Breast epithelium (tissue), 4 donors: ENCODE measurements around the gene VIL1. TPM values are rescaled to one million over a fixed set of nuclear protein-coding genes. Genes with fewer than 3 reads are reported as not detected.

Source experiments
- DNase-seq, 2 donors: peaks; one replicate each; pipeline ENCODE4 v3.0.0-alpha.2; 2019; ENCODE audit warnings: low spot score in 2 of 2
- H3K27ac ChIP-seq, 2 donors: fragments of 200-600 bp; sonication (generic) in 1 of 2; one replicate each; pipeline ENCODE4 v1.5.1; 2016 to 2019; ENCODE audit warnings: mild to moderate bottlenecking in 1 of 2
- H3K27me3 ChIP-seq, 2 donors: fragments of 200-600 bp; sonication (generic) in 1 of 2; one replicate each; pipeline versions ENCODE4 v1.5.1 to v1.6.0; 2017 to 2019; ENCODE audit warnings: control low read depth in 1 of 2, mild to moderate bottlenecking in 1 of 2
- H3K36me3 ChIP-seq: fragments of 200-600 bp; one replicate; pipeline ENCODE4 v1.5.1; 2019
- H3K4me1 ChIP-seq, 2 donors: fragments of 200-600 bp; sonication (generic); one replicate each; pipeline ENCODE4 v1.5.1; 2016 to 2019; ENCODE audit warnings: control low read depth in 1 of 2
- H3K4me3 ChIP-seq, 3 donors: fragments of 200-600 bp; sonication (generic); 1 replicate in 2 of 3; 2 replicates in 1 of 3; pipeline ENCODE4 v1.5.1; 2016 to 2019; ENCODE audit warnings: mild to moderate bottlenecking in 3 of 3, moderate library complexity in 2 of 3
- H3K9me3 ChIP-seq, 2 donors: fragments of 200-600 bp; sonication (generic) in 1 of 2; one replicate each; pipeline ENCODE4 v1.5.1; 2016 to 2019; ENCODE audit warnings: control low read depth in 1 of 2
- POLR2A ChIP-seq: fragments of 450-650 bp; IDR thresholded peaks from one replicate; pipeline ENCODE4 v1.6.1; 2016; ENCODE audit warnings: antibody characterized with exemption, mild to moderate bottlenecking, moderate library complexity
- POLR2AphosphoS5 ChIP-seq, 3 donors: sonication (generic); formaldehyde crosslinking; IDR thresholded peaks; one replicate each; pipeline ENCODE4 v1.6.1; 2017; ENCODE audit warnings: antibody characterized with exemption in 3 of 3
- intact Hi-C: fragments of 100-400 bp; cut with DNase I; formaldehyde crosslinking; loops from one replicate; pipeline ENCODE4 v1.15.1; 2023; ENCODE audit warnings: low total_unique reads
- total RNA-seq, 3 donors: library from RNA; depleted of rRNA; stranded (reverse); fragments of >200 nt; gene quantifications; one replicate each; pipeline ENCODE4 v1.1.0, GENCODE V29; 2016
- TF ChIP-seq, protein P1 (sequence below), 3 donors: fragments of 450-650 bp; IDR thresholded peaks; one replicate each; pipeline ENCODE4 v1.5.1; 2016 to 2017; ENCODE audit warnings: antibody characterized with exemption in 3 of 3, mild to moderate bottlenecking in 3 of 3, moderate library complexity in 3 of 3

Gene VIL1
- total RNA-seq, 3 donors from 2014 or later, result under 0.01 to 2.9 TPM; not detected in 1

DNA sequence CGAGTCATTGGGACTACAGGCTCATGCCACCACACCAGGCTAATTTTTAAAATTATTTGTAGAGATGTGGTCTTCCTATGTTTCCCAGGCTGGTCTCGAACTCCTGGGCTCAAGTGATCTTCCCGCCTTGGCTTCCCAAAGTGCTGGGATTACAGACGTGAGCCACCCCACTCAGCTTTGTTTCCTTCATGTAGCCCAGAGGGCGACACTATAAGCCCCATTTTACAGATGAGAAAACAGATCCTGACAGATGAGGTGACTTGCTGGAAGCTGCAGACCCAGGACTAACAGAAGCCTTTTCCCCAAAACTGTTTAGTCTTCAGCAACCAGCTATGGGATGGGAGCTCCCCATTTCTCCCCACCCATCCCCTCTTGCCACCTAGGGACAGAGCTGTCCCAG, 26.5 kb upstream of the VIL1 start:
- Histone ChIP-seq H3K27ac (no peak overlapping the region), H3K9me3 (no peaks in the 10 kb centered on the region), H3K4me3 (no peak overlapping the region), H3K27me3 (no peaks in the 10 kb centered on the region), H3K36me3 (no peaks in the 10 kb centered on the region), H3K4me1 (peaks cover 0 to 3% of the 10 kb centered on the region in 2 donors)
- intact Hi-C loops, result no loop called here
- DNase-seq, result no peak
- TF ChIP-seq POLR2A, result no peak
- no peak for TF ChIP-seq POLR2AphosphoS5 (IDR thresholded peaks at IDR 0.05)
- TF ChIP-seq, protein P1, sequence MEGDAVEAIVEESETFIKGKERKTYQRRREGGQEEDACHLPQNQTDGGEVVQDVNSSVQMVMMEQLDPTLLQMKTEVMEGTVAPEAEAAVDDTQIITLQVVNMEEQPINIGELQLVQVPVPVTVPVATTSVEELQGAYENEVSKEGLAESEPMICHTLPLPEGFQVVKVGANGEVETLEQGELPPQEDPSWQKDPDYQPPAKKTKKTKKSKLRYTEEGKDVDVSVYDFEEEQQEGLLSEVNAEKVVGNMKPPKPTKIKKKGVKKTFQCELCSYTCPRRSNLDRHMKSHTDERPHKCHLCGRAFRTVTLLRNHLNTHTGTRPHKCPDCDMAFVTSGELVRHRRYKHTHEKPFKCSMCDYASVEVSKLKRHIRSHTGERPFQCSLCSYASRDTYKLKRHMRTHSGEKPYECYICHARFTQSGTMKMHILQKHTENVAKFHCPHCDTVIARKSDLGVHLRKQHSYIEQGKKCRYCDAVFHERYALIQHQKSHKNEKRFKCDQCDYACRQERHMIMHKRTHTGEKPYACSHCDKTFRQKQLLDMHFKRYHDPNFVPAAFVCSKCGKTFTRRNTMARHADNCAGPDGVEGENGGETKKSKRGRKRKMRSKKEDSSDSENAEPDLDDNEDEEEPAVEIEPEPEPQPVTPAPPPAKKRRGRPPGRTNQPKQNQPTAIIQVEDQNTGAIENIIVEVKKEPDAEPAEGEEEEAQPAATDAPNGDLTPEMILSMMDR (IDR thresholded peaks at IDR 0.05), result no peak

- no peak for DNase-seq
- Histone ChIP-seq H3K4me3 (no peak overlapping the region), H3K4me1 (peaks cover 0 to 3% of the 10 kb centered on the region in 2 donors), H3K9me3 (no peaks in the 10 kb centered on the region), H3K27ac (no peak overlapping the region), H3K36me3 (no peaks in the 10 kb centered on the region), H3K27me3 (no peaks in the 10 kb centered on the region)
- TF ChIP-seq, protein P1 (IDR thresholded peaks at IDR 0.05), result no peak
- no peak for TF ChIP-seq POLR2AphosphoS5 (IDR thresholded peaks at IDR 0.05)
- no peak for TF ChIP-seq POLR2A
- intact Hi-C loops, result no loop called here
Measured at GRCh38 chr2:218392891-218393462, 25.9 kb upstream of the VIL1 start.

GRCh38 chr2:218393750-218394290, 25.1 kb upstream of the VIL1 start:
- no peaks in the 10 kb centered on the region for H3K27me3 ChIP-seq
- H3K4me1 ChIP-seq, result peaks cover 0 to 3% of the 10 kb centered on the region in 2 donors
- H3K27ac ChIP-seq, result no peak overlapping the region
- intact Hi-C loops, result no loop called here
- DNase-seq, result no peak
- no peaks in the 10 kb centered on the region for H3K9me3 ChIP-seq
- no peak for TF ChIP-seq POLR2A
- TF ChIP-seq POLR2AphosphoS5 (IDR thresholded peaks at IDR 0.05), result no peak
- TF ChIP-seq, protein P1 (IDR thresholded peaks at IDR 0.05), result no peak
- no peak overlapping the region for H3K4me3 ChIP-seq
- H3K36me3 ChIP-seq, result no peaks in the 10 kb centered on the region

GRCh38 chr2:218394298-218395089, 24.4 kb upstream of the VIL1 start:
- no peak for TF ChIP-seq POLR2AphosphoS5 (IDR thresholded peaks at IDR 0.05)
- no peak for TF ChIP-seq POLR2A
- TF ChIP-seq, protein P1 (IDR thresholded peaks at IDR 0.05), result no peak
- no peak for DNase-seq
- H3K36me3 ChIP-seq, result no peaks in the 10 kb centered on the region
- peaks cover 0 to 3% of the 10 kb centered on the region in 2 donors for H3K4me1 ChIP-seq
- peak overlapping the region; percentile 21 to 97 for H3K27ac ChIP-seq
- intact Hi-C loops, result no loop called here
- no peak overlapping the region for H3K4me3 ChIP-seq
- H3K9me3 ChIP-seq, result no peaks in the 10 kb centered on the region
- H3K27me3 ChIP-seq, result no peaks in the 10 kb centered on the region

DNA sequence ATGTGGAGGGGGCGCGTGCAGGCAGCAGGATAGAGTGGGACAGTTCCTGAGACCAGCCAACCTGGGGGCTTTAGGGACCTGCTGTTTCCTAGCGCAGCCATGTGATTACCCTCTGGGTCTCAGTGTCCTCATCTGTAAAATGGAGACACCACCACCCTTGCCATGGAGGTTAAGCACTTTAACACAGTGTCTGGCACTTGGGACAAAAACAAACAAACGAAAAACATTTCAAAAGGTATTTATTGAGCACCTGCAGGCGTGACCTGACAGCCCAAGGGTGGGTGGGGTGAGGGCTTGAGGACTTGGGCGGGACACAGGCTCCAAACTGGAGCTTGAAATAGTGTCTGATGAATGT, 23.9 kb upstream of the VIL1 start:
- DNase-seq, result no peak
- TF ChIP-seq POLR2A, result no peak
- no peak for TF ChIP-seq POLR2AphosphoS5 (IDR thresholded peaks at IDR 0.05)
- TF ChIP-seq, protein P1 (IDR thresholded peaks at IDR 0.05), result no peak
- Histone ChIP-seq H3K27ac (peak overlapping the region; percentile 21 to 97), H3K9me3 (no peaks in the 10 kb centered on the region), H3K4me3 (no peak overlapping the region), H3K36me3 (no peaks in the 10 kb centered on the region), H3K4me1 (peaks cover 0 to 3% of the 10 kb centered on the region in 2 donors), H3K27me3 (no peaks in the 10 kb centered on the region)
- intact Hi-C loops, result no loop called here
